H9 (cell line): ENCODE measurements around the gene ANAPC10. TPM values are rescaled to one million over a fixed set of nuclear protein-coding genes. Genes with fewer than 3 reads are reported as not detected.

Experiments used
- DNase-seq: peaks from one replicate; pipeline ENCODE4 v3.0.0-alpha.2; 2017
- H2AFZ ChIP-seq: one replicate; pipeline ENCODE4 v1.6.1; 2013; ENCODE audit warnings: mild to moderate bottlenecking, low read length, control low read depth, moderate library complexity
- H2AK5ac ChIP-seq: 2 replicates; pipeline ENCODE4 v1.6.1; 2013; ENCODE audit warnings: low read length, control low read depth, mixed read lengths; ENCODE audit not compliant: insufficient read length
- H2BK120ac ChIP-seq: one replicate; pipeline ENCODE4 v1.6.1; 2013; ENCODE audit warnings: low read depth, mild to moderate bottlenecking, low read length, control low read depth, inconsistent platforms; ENCODE audit not compliant: poor library complexity, severe bottlenecking
- H2BK12ac ChIP-seq: 2 replicates; pipeline ENCODE4 v1.6.1; 2013; ENCODE audit warnings: low read length, control low read depth, mixed read lengths, low read depth; ENCODE audit not compliant: insufficient read length
- H2BK15ac ChIP-seq: 2 replicates; pipeline ENCODE4 v1.6.1; 2013; ENCODE audit warnings: low read depth, low read length, control low read depth
- H2BK20ac ChIP-seq: one replicate; pipeline ENCODE4 v1.6.1; 2013; ENCODE audit warnings: low read depth, mild to moderate bottlenecking, low read length, control low read depth, inconsistent platforms; ENCODE audit not compliant: poor library complexity, severe bottlenecking
- H2BK5ac ChIP-seq: 2 replicates; pipeline ENCODE4 v1.6.1; 2013; ENCODE audit warnings: low read length, control low read depth, mixed read lengths; ENCODE audit not compliant: insufficient read length
- H3K14ac ChIP-seq: 2 replicates; pipeline ENCODE4 v1.6.1; 2013; ENCODE audit warnings: low read length, control low read depth; ENCODE audit not compliant: insufficient read depth
- H3K18ac ChIP-seq: 2 replicates; pipeline ENCODE4 v1.6.1; 2013; ENCODE audit warnings: low read depth, mild to moderate bottlenecking, mixed read lengths, low read length, control low read depth; ENCODE audit not compliant: insufficient read length
- H3K23ac ChIP-seq: 2 replicates; pipeline ENCODE4 v1.6.1; 2013; ENCODE audit warnings: low read length, control low read depth, mixed read lengths, low read depth; ENCODE audit not compliant: insufficient read length
- H3K23me2 ChIP-seq: 2 replicates; pipeline ENCODE4 v1.6.1; 2013; ENCODE audit warnings: low read depth, mild to moderate bottlenecking, mixed read lengths, low read length, control low read depth; ENCODE audit not compliant: insufficient read length, poor library complexity, severe bottlenecking
- H3K27ac ChIP-seq: 2 replicates; pipeline ENCODE4 v1.5.1; 2013; ENCODE audit warnings: low read length, control low read depth, mixed read lengths, low read depth; ENCODE audit not compliant: insufficient read length
- H3K27me3 ChIP-seq: 2 replicates; pipeline ENCODE4 v1.6.1; 2013; ENCODE audit warnings: low read length, control low read depth, inconsistent platforms; ENCODE audit not compliant: insufficient read depth
- H3K4ac ChIP-seq: 2 replicates; pipeline ENCODE4 v1.6.1; 2013; ENCODE audit warnings: low read depth, mild to moderate bottlenecking, control low read depth, inconsistent platforms, low read length, moderate library complexity
- H3K4me1 ChIP-seq: 2 replicates; pipeline ENCODE4 v1.6.1; 2013; ENCODE audit warnings: low read length, control low read depth, inconsistent platforms; ENCODE audit not compliant: insufficient read depth
- H3K4me2 ChIP-seq: 2 replicates; pipeline ENCODE4 v1.6.1; 2013; ENCODE audit warnings: low read length, control low read depth, mixed read lengths; ENCODE audit not compliant: insufficient read length, insufficient read depth
- H3K56ac ChIP-seq: 2 replicates; pipeline ENCODE4 v1.6.1; 2013; ENCODE audit warnings: low read depth, mild to moderate bottlenecking, mixed read lengths, low read length, control low read depth; ENCODE audit not compliant: insufficient read length
- H3K79me1 ChIP-seq: 2 replicates; pipeline ENCODE4 v1.6.1; 2013; ENCODE audit warnings: low read depth, mild to moderate bottlenecking, moderate library complexity, low read length, control low read depth, inconsistent platforms; ENCODE audit not compliant: insufficient read depth, poor library complexity, severe bottlenecking
- H3K79me2 ChIP-seq: 2 replicates; pipeline ENCODE4 v1.6.1; 2013; ENCODE audit warnings: low read length, control low read depth, inconsistent platforms; ENCODE audit not compliant: insufficient read depth
- H3K9ac ChIP-seq: 2 replicates; pipeline ENCODE4 v1.6.1; 2013; ENCODE audit warnings: low read length, control low read depth, mixed read lengths; ENCODE audit not compliant: insufficient read length; ENCODE audit errors: extremely low read depth
- H3K9me3 ChIP-seq: one replicate; pipeline ENCODE4 v1.6.1; 2013; ENCODE audit warnings: low read depth, low read length, inconsistent platforms; ENCODE audit not compliant: control insufficient read depth
- H3T11ph ChIP-seq: one replicate; pipeline ENCODE4 v1.6.1; 2013; ENCODE audit warnings: mild to moderate bottlenecking, low read length, control low read depth, inconsistent platforms
- H4K20me1 ChIP-seq: one replicate; pipeline ENCODE4 v1.6.1; 2013; ENCODE audit not compliant: control insufficient read depth, insufficient read length, insufficient read depth
- H4K5ac ChIP-seq: 2 replicates; pipeline ENCODE4 v1.6.1; 2013; ENCODE audit warnings: low read depth, mild to moderate bottlenecking, mixed read lengths, low read length, control low read depth; ENCODE audit not compliant: insufficient read length
- H4K8ac ChIP-seq: replicated peaks from 2 replicates; pipeline ENCODE4 v1.6.1; 2013; ENCODE audit warnings: low read length, control low read depth, mixed read lengths, low read depth; ENCODE audit not compliant: insufficient read length
- H4K91ac ChIP-seq: 2 replicates; pipeline ENCODE4 v1.6.1; 2013; ENCODE audit warnings: low read depth, mild to moderate bottlenecking, moderate library complexity, mixed read lengths, low read length, control low read depth; ENCODE audit not compliant: insufficient read length
- H3K27ac Mint-ChIP-seq, 3 experiments: 2 replicates in 2 of 3; 3 replicates in 1 of 3; pipeline ENCODE4 v1.8.0; 2020 to 2021; ENCODE audit warnings: mixed read lengths in 3 of 3, mild to moderate bottlenecking in 1 of 3, moderate library complexity in 1 of 3
- H3K27me3 Mint-ChIP-seq: 2 replicates; pipeline ENCODE4 v1.8.0; 2021; ENCODE audit warnings: low read depth, mild to moderate bottlenecking, moderate library complexity, mixed read lengths
- H3K36me3 Mint-ChIP-seq, 3 experiments: 2 replicates in 2 of 3; 3 replicates in 1 of 3; pipeline ENCODE4 v1.8.0; 2020 to 2021; ENCODE audit warnings: low read depth in 3 of 3, mixed read lengths in 3 of 3; ENCODE audit not compliant: insufficient read depth in 1 of 3
- H3K4me1 Mint-ChIP-seq, 2 experiments: 2 replicates each; pipeline ENCODE4 v1.8.0; 2020; ENCODE audit warnings: mixed read lengths in 2 of 2
- H3K4me3 Mint-ChIP-seq, 2 experiments: 2 replicates in 1 of 2; 3 replicates in 1 of 2; pipeline ENCODE4 v1.8.0; 2020 to 2021; ENCODE audit warnings: mild to moderate bottlenecking in 2 of 2, mixed read lengths in 2 of 2, moderate library complexity in 1 of 2
- H3K9me3 Mint-ChIP-seq, 2 experiments: 2 replicates in 1 of 2; 3 replicates in 1 of 2; pipeline ENCODE4 v1.8.0; 2020; ENCODE audit warnings: mild to moderate bottlenecking in 2 of 2, mixed read lengths in 2 of 2, moderate library complexity in 1 of 2
- WGBS: extraction: QIAGEN DNeasy Blood & Tissue Kit; methylation state at CpG from one replicate; pipeline ENCODE4 v1.1.7; 2013; ENCODE audit warnings: missing lambda C conversion rate, low lambda C conversion rate, mixed read lengths; ENCODE audit not compliant: insufficient read length; ENCODE audit errors: extremely low coverage; 5-methylcytosine and 5-hydroxymethylcytosine counted together
- total RNA-seq: library from RNA; stranded (reverse); gene quantifications from 2 replicates; pipeline ENCODE4 v1.2.1, GENCODE V29; 2021
- TF ChIP-seq, protein P1 (sequence below): fragments of 200-600 bp; sonication (generic); conservative IDR thresholded peaks from 3 replicates; pipeline ENCODE4 v1.8.0; 2021; ENCODE audit warnings: antibody characterized with exemption, mild to moderate bottlenecking

ANAPC10 gene
- total RNA-seq, 1 experiment from 2014 or later, result 25.3 TPM

DNA sequence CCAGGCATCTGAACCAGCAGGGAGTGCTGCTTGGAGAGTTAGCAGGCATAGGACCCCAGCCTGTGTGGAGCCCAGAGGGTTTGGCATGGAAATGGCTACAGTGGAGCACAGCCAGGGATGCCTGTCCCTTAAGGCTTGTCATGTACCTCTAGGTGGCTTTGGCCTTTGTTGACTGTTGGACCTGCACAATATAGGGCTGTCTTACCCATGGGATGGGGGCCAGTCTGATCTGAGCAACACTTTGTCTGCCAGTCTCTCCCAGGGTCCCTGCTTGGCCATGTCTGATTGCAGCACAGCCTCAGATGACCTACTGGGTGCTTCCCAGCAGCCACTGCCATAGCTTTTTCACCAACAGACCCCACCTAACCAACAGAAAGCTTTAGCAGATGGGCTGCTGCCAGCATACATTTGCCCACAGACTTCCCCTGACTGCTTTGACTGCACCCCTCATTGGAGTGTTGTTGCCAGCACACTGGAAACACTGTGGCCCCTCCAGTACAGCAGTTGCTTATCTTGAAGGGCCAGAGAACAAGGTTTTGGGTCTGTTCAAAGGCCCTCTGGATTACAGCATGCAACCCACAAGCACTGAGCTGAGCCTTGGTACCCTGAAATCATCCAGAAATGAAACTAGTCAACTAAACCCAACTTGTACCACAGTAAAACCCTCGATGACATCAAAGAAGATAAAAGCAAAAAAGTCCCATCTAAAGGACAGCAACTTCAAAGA lies 22.1 kb downstream of the ANAPC10 start:
- no peak overlapping the region for H4K8ac ChIP-seq
- Mint-ChIP-seq H3K36me3 (peaks cover 37 to 43% (median 40%) of the 10 kb centered on the region in 3 experiments), H3K27me3 (no peaks in the 10 kb centered on the region), H3K9me3 (peaks cover 3 to 12% of the 10 kb centered on the region in 2 experiments; a peak in 3 of 5 replicates), H3K4me1 (no peaks in the 10 kb centered on the region), H3K4me3 (no peak overlapping the region), H3K27ac (peak overlapping the region in 1 of 3 experiments; percentile 83; a peak in 2 of 7 replicates)
- no peak overlapping the region for H3T11ph ChIP-seq
- H4K5ac ChIP-seq, result no peak overlapping the region
- no peak overlapping the region for H3K9ac ChIP-seq
- no peaks in the 10 kb centered on the region for H3K79me1 ChIP-seq
- no peak for DNase-seq
- no peak overlapping the region for H3K56ac ChIP-seq
- no peak overlapping the region for H4K91ac ChIP-seq
- no CpG with 5 or more reads among the region's 1 CpG for WGBS
- no peak overlapping the region for H2BK120ac ChIP-seq
- H3K79me2 ChIP-seq, result peaks cover 2% of the 10 kb centered on the region; the same call in 1 of the 2 replicates
- no peak overlapping the region for H2AFZ ChIP-seq
- no peaks in the 10 kb centered on the region for H3K27me3 ChIP-seq
- H3K4me1 ChIP-seq, result no peaks in the 10 kb centered on the region
- no peak overlapping the region for H2BK20ac ChIP-seq
- no peaks in the 10 kb centered on the region for H4K20me1 ChIP-seq
- no peak overlapping the region for H2BK12ac ChIP-seq
- H3K4me2 ChIP-seq, result no peak overlapping the region
- H3K23ac ChIP-seq, result no peak overlapping the region
- no peak overlapping the region for H2BK5ac ChIP-seq
- H3K23me2 ChIP-seq, result no peaks in the 10 kb centered on the region
- TF ChIP-seq, protein P1, sequence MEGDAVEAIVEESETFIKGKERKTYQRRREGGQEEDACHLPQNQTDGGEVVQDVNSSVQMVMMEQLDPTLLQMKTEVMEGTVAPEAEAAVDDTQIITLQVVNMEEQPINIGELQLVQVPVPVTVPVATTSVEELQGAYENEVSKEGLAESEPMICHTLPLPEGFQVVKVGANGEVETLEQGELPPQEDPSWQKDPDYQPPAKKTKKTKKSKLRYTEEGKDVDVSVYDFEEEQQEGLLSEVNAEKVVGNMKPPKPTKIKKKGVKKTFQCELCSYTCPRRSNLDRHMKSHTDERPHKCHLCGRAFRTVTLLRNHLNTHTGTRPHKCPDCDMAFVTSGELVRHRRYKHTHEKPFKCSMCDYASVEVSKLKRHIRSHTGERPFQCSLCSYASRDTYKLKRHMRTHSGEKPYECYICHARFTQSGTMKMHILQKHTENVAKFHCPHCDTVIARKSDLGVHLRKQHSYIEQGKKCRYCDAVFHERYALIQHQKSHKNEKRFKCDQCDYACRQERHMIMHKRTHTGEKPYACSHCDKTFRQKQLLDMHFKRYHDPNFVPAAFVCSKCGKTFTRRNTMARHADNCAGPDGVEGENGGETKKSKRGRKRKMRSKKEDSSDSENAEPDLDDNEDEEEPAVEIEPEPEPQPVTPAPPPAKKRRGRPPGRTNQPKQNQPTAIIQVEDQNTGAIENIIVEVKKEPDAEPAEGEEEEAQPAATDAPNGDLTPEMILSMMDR, result no peak
- H3K14ac ChIP-seq, result no peak overlapping the region
- H3K9me3 ChIP-seq, result no peaks in the 10 kb centered on the region
- no peak overlapping the region for H2BK15ac ChIP-seq
- H2AK5ac ChIP-seq, result no peak overlapping the region
- H3K18ac ChIP-seq, result no peak overlapping the region
- no peak overlapping the region for H3K4ac ChIP-seq
- no peak overlapping the region for H3K27ac ChIP-seq
